Adrenal gland (tissue), 5 donors: ENCODE results near the gene BBS9.

Source experiments
- CTCF ChIP-seq, 6 experiments: fragments of 450-650 bp in 4 of 6; fragments of 200-600 bp in 2 of 6; sonication (generic) in 1 of 6; IDR thresholded peaks; 1 replicate in 5 of 6; 2 replicates in 1 of 6; pipeline versions ENCODE4 v1.5.1 to v1.8.0; 2016 to 2021; ENCODE audit warnings: antibody characterized with exemption in 6 of 6, mild to moderate bottlenecking in 2 of 6, moderate library complexity in 1 of 6
- POLR2A ChIP-seq, 2 donors: fragments of 450-650 bp; IDR thresholded peaks; one replicate each; pipeline ENCODE4 v1.6.1; 2017; ENCODE audit warnings: antibody characterized with exemption in 2 of 2, mild to moderate bottlenecking in 2 of 2, moderate library complexity in 1 of 2
- donor health status: DM: no; HTN: no; CAD: no.

DNA sequence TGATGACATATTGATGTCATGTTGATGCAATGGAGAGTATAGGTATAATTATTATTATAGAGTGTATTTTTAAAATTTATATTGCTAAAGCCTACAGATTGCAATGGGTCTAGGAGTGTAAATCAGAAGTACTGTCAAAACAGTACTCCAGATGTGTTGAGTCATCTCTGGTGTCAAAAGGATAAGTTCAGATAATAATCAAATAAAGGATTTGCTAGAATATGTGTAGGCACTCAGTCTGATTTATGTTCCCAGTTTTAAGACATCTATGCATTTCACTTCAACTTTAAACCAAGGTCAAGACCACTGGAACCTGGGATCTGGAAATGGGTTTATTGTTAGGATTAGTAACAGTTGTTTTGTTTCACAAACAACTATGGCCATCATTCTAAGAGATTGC lies 433.6 kb downstream of the BBS9 start:
- TF ChIP-seq CTCF (IDR thresholded peaks at IDR 0.05) = no peak
- no peak for TF ChIP-seq POLR2A (IDR thresholded peaks at IDR 0.05)
